GM19397 (cell line): ENCODE results near the gene LIF.

Experiments used
- ATAC-seq: cut with Tn5 transposase; IDR thresholded peaks from one replicate; pipeline ENCODE4 v1.9.1; 2021; ENCODE audit warnings: mild to moderate bottlenecking, moderate library complexity; ENCODE audit not compliant: unreplicated experiment

The LIF gene

GRCh38 chr22:30195245-30196140, 51.1 kb downstream of the LIF start:
- no peak for ATAC-seq

DNA sequence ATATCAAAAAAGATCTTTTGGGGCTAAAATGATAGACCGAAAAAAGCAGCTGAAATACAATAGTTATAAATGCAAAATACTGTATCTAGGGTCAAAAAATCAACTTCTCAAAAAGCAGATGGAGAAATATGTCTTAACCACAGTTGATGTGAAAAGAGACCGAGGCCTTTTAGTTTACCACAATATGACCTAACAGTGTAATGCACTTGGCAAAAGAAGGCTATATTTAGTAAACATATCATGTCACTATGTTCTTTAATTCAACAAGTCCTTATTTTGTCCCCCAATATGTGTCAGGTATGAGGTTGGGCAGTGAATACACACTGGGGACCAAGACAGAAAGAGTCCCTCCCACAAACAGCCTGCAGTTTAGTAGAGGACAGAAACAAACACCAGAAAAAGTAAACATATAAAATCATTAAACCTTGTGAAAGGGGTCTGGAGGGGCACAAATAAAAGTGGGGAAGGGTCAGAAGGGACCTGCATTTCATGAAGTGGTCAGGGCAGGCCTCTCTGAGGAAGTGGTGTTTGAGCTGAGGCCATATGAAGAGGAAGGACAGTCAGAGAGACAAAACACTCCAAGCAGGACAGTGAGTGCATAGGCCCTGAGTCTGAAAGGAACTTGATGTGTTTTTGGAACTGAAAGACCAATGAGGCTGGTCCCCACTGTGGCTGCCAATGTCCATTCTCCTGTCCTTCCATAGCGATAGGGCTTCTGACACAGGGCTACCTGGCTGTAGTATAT, 53.4 kb downstream of the LIF start:
- ATAC-seq = no peak

- ATAC-seq = no peak
These were observed 54.1 kb downstream of the LIF start for GRCh38 chr22:30192427-30192826.

GRCh38 chr22:30191040-30191701, 55.4 kb downstream of the LIF start:
- no peak for ATAC-seq

DNA sequence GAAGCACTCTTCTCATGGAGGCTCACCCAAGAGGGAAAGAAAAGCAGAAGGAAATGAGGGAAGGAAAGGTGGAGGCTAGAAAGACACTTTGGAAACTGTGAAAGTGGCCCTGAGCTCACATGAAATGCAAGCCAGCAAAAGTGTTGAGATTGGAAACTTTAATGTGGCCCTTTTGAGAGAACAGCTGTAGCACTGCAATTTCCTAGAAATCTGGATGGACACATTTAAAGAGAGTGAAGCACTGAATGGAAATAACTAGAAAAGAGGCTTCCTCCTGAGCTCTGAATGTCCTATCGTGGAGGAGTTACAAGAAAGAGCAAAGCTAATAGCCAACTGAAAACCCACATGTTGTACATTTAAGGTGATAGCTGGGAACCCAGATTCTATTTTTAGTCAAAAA, 56.0 kb downstream of the LIF start:
- no peak for ATAC-seq
